ENCODE results near the gene ZNF76.

ZNF76 gene

GRCh38 chr6:35280903-35281302, 21.4 kb downstream of the ZNF76 start:
- no peak overlapping the region for H3K4me3 ChIP-seq (ENCODE audit: low read length)
- no peak for TF ChIP-seq CTCF (conservative IDR thresholded peaks at IDR 0.05; ENCODE audit: low read depth, low read length)
- DNase-seq (ENCODE audit: low read depth) = no peak

- no peak overlapping the region for H3K4me3 ChIP-seq (ENCODE audit: low read length)
- TF ChIP-seq CTCF (conservative IDR thresholded peaks at IDR 0.05; ENCODE audit: low read depth, low read length) = no peak
- no peak for DNase-seq (ENCODE audit: low read depth)
Observed at GRCh38 chr6:35282472-35282871, 22.9 kb downstream of the ZNF76 start.

DNA sequence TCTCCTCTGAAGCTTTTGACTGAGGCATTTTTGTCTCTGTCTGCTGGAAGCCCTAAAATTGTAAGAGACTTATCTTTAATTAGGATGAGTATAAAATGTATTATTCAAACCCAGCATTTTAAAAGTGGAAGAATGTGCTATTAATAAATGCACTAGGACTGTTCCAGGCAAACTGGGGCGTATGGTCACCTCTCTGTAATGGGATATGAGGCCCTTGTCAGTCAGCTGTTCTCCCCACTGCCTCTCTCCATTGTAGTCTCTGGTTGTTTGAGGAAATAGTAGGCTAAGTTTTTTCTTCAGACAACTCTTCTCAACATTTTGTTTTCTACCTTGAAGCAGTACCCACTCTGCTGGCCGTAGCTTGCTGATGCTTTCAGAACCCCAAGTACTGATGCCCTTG, 23.8 kb downstream of the ZNF76 start:
- no peak for DNase-seq (ENCODE audit: low read depth)
- TF ChIP-seq CTCF (conservative IDR thresholded peaks at IDR 0.05; ENCODE audit: low read depth, low read length) = no peak
- no peak overlapping the region for H3K4me3 ChIP-seq (ENCODE audit: low read length)

- no peak for TF ChIP-seq CTCF (conservative IDR thresholded peaks at IDR 0.05; ENCODE audit: low read depth, low read length)
- no peak overlapping the region for H3K4me3 ChIP-seq (ENCODE audit: low read length)
- no peak for DNase-seq (ENCODE audit: low read depth)
Observed at GRCh38 chr6:35287671-35288396, 28.3 kb downstream of the ZNF76 start.

DNA sequence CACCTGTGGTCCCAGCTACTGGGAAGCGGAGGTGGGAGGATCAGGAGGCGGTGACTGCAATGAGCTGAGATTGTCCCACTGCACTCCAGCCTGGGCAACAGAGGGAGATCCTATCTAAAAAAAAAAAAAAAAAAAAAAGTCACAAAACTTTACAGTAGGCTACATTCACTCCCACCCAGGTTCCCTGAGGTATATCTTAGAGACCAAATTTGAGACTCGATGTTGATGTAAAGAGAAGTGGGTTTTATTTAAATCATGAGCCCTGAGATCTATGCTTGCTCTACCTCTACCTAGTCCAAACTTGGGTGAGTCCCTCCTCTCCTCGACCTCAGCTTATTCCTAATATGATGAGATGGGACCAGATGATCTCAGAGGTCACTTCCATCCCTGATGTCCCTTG, 29.3 kb downstream of the ZNF76 start:
- no peak for TF ChIP-seq CTCF (conservative IDR thresholded peaks at IDR 0.05; ENCODE audit: low read depth, low read length)
- H3K4me3 ChIP-seq (ENCODE audit: low read length) = no peak overlapping the region
- DNase-seq (ENCODE audit: low read depth) = no peak

- H3K4me3 ChIP-seq (ENCODE audit: low read length) = no peak overlapping the region
- TF ChIP-seq CTCF (conservative IDR thresholded peaks at IDR 0.05; ENCODE audit: low read depth, low read length) = no peak
- DNase-seq (ENCODE audit: low read depth) = no peak
Observed at GRCh38 chr6:35291491-35291890, 32.0 kb downstream of the ZNF76 start.

GRCh38 chr6:35292494-35292893, 33.0 kb downstream of the ZNF76 start:
- TF ChIP-seq CTCF (conservative IDR thresholded peaks at IDR 0.05; ENCODE audit: low read depth, low read length) = no peak
- DNase-seq (ENCODE audit: low read depth) = no peak
- H3K4me3 ChIP-seq (ENCODE audit: low read length) = no peak overlapping the region
